Smooth muscle cell (in vitro differentiated cells): ENCODE results near the gene GSAP. TPM values are rescaled to one million over a fixed set of nuclear protein-coding genes. Genes with fewer than 3 reads are reported as not detected.
A peak's percentile ranks its signal among the peaks of the same experiment; 100 is the strongest.

Experiments used
- DNase-seq: peaks from one replicate; lab custom pipeline; 2025; ENCODE audit not compliant: unreplicated experiment; lab: John Stamatoyannopoulos, UW
- H2AFZ ChIP-seq: fragments of 200-600 bp; sonication (generic); 2 replicates; pipeline ENCODE4 v1.6.0; 2016; ENCODE audit warnings: antibody characterized with exemption, low read depth, mild to moderate bottlenecking
- H3F3A ChIP-seq: fragments of 200-600 bp; sonication (generic); 2 replicates; pipeline ENCODE4 v1.6.0; 2017; ENCODE audit warnings: antibody characterized with exemption, low read depth
- H3K27ac ChIP-seq: fragments of 200-600 bp; sonication (generic); 2 replicates; pipeline ENCODE4 v1.5.1; 2016; ENCODE audit warnings: low read depth, mild to moderate bottlenecking
- H3K27me3 ChIP-seq: fragments of 200-600 bp; sonication (generic); 2 replicates; pipeline ENCODE4 v1.6.1; 2016; ENCODE audit warnings: low read depth, mild to moderate bottlenecking
- H3K36me3 ChIP-seq: fragments of 200-600 bp; sonication (generic); 2 replicates; pipeline ENCODE4 v1.5.1; 2016; ENCODE audit warnings: low read depth
- H3K4me1 ChIP-seq: fragments of 200-600 bp; sonication (generic); 2 replicates; pipeline ENCODE4 v1.5.1; 2016; ENCODE audit warnings: low read depth
- H3K4me2 ChIP-seq: fragments of 200-600 bp; sonication (generic); 2 replicates; pipeline ENCODE4 v1.6.0; 2016; ENCODE audit warnings: mild to moderate bottlenecking
- H3K4me3 ChIP-seq: fragments of 200-600 bp; sonication (generic); 2 replicates; pipeline ENCODE4 v1.5.1; 2016; ENCODE audit warnings: mild to moderate bottlenecking
- H3K79me2 ChIP-seq: fragments of 200-600 bp; sonication (generic); 2 replicates; pipeline ENCODE4 v1.6.0; 2016; ENCODE audit warnings: low read depth, mild to moderate bottlenecking
- H3K9ac ChIP-seq: fragments of 200-600 bp; sonication (generic); 2 replicates; pipeline ENCODE4 v1.6.0; 2016; ENCODE audit warnings: low read depth
- H3K9me3 ChIP-seq: fragments of 200-600 bp; sonication (generic); replicated peaks from 2 replicates; pipeline ENCODE4 v1.5.1; 2016; ENCODE audit warnings: low read depth
- H4K20me1 ChIP-seq: fragments of 200-600 bp; sonication (generic); 2 replicates; pipeline ENCODE4 v1.6.0; 2016; ENCODE audit warnings: low read depth
- WGBS: methylation state at CpG from one replicate; pipeline ENCODE4 v1.1.7; 2016; ENCODE audit warnings: low lambda C conversion rate; 5-methylcytosine and 5-hydroxymethylcytosine counted together
- polyA plus RNA-seq: library from polyadenylated mRNA; unstranded; fragments of >200 nt; fragmentation: Nextera tagmentation; extraction: Ambion mirVana; gene quantifications from 2 replicates; pipeline ENCODE4 v1.2.1, GENCODE V29; 2016
- total RNA-seq: library from RNA; depleted of rRNA; stranded (reverse); fragments of >200 nt; gene quantifications from 2 replicates; pipeline ENCODE4 v1.2.3, GENCODE V29; 2014
- TF ChIP-seq, protein P1 (sequence below): fragments of 200-600 bp; sonication (generic); IDR thresholded peaks from 2 replicates; pipeline ENCODE4 v1.5.1; 2017; ENCODE audit warnings: borderline replicate concordance, mild to moderate bottlenecking, antibody characterized with exemption; ENCODE audit not compliant: insufficient read depth, poor library complexity, severe bottlenecking

GSAP gene
- total and polyA plus RNA-seq, 2 experiments from 2014 or later = 0.45 to 0.94 TPM

DNA sequence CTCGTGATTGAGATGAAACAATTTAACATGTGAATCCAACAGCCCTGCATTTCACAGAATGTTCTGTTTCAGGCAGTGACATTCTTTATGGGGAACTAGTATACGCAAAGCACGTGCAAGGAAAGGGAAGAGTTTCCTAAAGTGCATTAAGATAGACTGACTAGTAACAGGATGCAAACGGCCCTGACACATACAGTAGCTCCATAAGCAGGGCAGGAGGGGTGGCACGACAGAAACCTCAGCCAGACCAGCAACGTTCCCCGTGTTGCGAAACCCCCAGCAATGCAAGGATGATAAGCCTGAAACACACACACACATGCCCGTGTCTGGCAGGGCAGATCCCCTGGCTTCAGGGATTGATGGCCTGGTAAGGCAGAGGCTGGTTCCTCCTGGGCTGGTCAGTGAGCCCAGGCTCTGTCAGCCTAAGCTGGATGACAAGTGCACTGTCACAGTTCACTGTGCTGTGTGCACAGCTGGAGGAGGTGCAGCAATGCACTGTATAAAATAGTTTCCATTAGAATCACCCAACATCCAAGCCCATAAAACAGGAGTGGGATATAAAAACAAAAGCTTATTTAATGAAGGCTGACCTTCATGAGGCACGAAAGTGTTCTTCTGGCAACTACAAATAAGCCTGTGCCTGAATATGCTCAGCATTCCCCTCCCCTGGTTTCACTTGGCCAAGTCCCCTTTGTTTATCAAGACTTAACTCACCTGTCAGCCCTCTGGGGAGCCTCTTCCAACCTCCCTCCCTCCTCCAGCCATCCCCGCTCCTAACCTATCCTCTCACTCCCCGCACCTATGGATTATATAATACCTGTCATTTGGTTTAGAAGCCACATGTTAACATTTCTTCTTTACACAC lies 88.8 kb downstream of the GSAP start:
- H3F3A ChIP-seq = no peaks in the 10 kb centered on the region
- H3K4me2 ChIP-seq = no peak overlapping the region
- TF ChIP-seq, protein P1, sequence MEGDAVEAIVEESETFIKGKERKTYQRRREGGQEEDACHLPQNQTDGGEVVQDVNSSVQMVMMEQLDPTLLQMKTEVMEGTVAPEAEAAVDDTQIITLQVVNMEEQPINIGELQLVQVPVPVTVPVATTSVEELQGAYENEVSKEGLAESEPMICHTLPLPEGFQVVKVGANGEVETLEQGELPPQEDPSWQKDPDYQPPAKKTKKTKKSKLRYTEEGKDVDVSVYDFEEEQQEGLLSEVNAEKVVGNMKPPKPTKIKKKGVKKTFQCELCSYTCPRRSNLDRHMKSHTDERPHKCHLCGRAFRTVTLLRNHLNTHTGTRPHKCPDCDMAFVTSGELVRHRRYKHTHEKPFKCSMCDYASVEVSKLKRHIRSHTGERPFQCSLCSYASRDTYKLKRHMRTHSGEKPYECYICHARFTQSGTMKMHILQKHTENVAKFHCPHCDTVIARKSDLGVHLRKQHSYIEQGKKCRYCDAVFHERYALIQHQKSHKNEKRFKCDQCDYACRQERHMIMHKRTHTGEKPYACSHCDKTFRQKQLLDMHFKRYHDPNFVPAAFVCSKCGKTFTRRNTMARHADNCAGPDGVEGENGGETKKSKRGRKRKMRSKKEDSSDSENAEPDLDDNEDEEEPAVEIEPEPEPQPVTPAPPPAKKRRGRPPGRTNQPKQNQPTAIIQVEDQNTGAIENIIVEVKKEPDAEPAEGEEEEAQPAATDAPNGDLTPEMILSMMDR = no peak
- 24% methylated on average over 12 of the region's 12 CpGs for WGBS
- H3K4me3 ChIP-seq = no peak overlapping the region
- no peaks in the 10 kb centered on the region for H3K79me2 ChIP-seq
- H3K9ac ChIP-seq = no peak overlapping the region
- H4K20me1 ChIP-seq = no peaks in the 10 kb centered on the region
- no peaks in the 10 kb centered on the region for H3K4me1 ChIP-seq
- H3K36me3 ChIP-seq = no peaks in the 10 kb centered on the region
- H2AFZ ChIP-seq = no peak overlapping the region
- H3K27me3 ChIP-seq = no peaks in the 10 kb centered on the region
- peak; percentile 43 for DNase-seq
- H3K27ac ChIP-seq = peak overlapping the region; percentile 17
- H3K9me3 ChIP-seq = no peaks in the 10 kb centered on the region

DNA sequence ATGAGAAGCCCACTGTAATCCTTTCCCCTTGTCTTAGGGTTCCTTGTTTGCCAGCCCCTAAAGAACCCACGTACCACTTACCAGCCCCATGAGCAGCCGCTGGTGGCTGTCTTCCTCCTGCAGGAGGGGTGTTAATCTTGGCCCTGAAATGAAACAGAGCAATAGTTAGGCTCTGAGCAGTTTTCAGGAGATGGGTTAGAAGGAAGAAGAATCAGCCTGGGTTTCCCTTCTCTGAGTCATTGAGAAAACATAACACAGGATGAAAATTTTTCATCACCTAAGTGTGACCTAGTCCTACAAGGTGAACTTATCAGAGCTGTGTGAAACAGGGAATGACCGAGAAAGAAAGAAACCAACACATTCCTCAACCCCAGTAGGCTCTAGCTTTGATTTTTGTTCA lies 90.0 kb downstream of the GSAP start:
- Histone ChIP-seq H4K20me1 (no peaks in the 10 kb centered on the region), H3K79me2 (no peaks in the 10 kb centered on the region), H3K27ac (no peak overlapping the region), H3K4me2 (no peak overlapping the region), H3K9ac (no peak overlapping the region), H3F3A (no peaks in the 10 kb centered on the region), H3K4me1 (no peaks in the 10 kb centered on the region), H3K36me3 (no peaks in the 10 kb centered on the region), H3K27me3 (no peaks in the 10 kb centered on the region), H3K9me3 (no peaks in the 10 kb centered on the region), H2AFZ (no peak overlapping the region), H3K4me3 (no peak overlapping the region)
- TF ChIP-seq, protein P1 = no peak
- no peak for DNase-seq
- 69% methylated on average over 3 of the region's 3 CpGs for WGBS

DNA sequence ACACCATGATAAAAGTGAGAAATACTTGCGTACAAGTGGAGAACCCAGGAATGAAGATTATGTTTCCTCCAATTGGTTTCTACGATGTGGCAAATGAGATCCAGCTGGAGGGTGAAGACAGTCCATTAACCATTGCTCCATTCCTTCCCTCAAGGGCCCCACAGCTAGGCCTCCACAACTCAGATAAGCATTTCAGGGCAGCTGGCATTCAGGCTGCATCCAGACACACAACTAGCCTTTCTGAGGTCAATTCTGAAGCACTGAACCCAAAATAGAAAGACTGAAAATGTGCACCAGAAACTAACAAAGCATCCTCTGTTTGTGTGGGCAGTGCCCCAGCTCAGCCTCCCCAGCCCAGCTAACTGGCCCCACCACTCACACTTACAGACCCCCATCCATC lies 94.8 kb downstream of the GSAP start:
- Histone ChIP-seq H4K20me1 (no peaks in the 10 kb centered on the region), H2AFZ (no peak overlapping the region), H3K4me1 (no peaks in the 10 kb centered on the region), H3K27me3 (no peaks in the 10 kb centered on the region), H3K9ac (no peak overlapping the region), H3K36me3 (no peaks in the 10 kb centered on the region), H3K4me2 (no peak overlapping the region), H3K27ac (no peak overlapping the region), H3K9me3 (no peaks in the 10 kb centered on the region), H3F3A (no peaks in the 10 kb centered on the region), H3K4me3 (no peak overlapping the region), H3K79me2 (no peaks in the 10 kb centered on the region)
- TF ChIP-seq, protein P1 = no peak
- WGBS = 28% methylated on average over 2 of the region's 2 CpGs
- DNase-seq = no peak

DNA sequence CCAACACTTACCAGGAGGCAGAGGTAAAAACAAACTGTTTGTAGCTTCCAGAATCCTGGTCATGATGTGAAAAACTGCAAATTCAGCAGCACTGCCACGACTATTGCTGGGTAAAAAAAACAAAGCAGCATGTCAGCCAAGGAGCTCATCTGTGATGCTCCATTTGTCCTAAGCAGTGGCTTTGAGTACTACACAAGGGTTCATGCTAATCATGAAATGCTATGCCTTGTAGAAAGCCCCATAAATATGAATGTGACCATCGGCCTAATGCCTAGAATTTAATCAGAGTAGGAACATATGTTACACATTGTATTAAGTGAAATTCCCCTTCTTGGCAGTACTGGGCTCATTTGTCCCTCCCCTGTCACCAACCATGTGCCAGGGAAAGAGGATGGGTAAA lies 95.4 kb downstream of the GSAP start:
- no peak overlapping the region for H3K27ac ChIP-seq
- TF ChIP-seq, protein P1 = no peak
- H3K4me2 ChIP-seq = no peak overlapping the region
- H3K36me3 ChIP-seq = no peaks in the 10 kb centered on the region
- DNase-seq = no peak
- H3K4me1 ChIP-seq = no peaks in the 10 kb centered on the region
- H3K9ac ChIP-seq = no peak overlapping the region
- no peaks in the 10 kb centered on the region for H3K79me2 ChIP-seq
- no peak overlapping the region for H2AFZ ChIP-seq
- no peak overlapping the region for H3K4me3 ChIP-seq
- no peaks in the 10 kb centered on the region for H3K9me3 ChIP-seq
- H3K27me3 ChIP-seq = no peaks in the 10 kb centered on the region
- no peaks in the 10 kb centered on the region for H3F3A ChIP-seq
- H4K20me1 ChIP-seq = no peaks in the 10 kb centered on the region
- 78% methylated on average over 2 of the region's 2 CpGs for WGBS
